ENCODE results near the gene AMPD2. TPM values are rescaled to one million over a fixed set of nuclear protein-coding genes. Genes with fewer than 3 reads are reported as not detected.

Gene AMPD2
- total RNA-seq, 1 donor: 59.4 TPM

DNA sequence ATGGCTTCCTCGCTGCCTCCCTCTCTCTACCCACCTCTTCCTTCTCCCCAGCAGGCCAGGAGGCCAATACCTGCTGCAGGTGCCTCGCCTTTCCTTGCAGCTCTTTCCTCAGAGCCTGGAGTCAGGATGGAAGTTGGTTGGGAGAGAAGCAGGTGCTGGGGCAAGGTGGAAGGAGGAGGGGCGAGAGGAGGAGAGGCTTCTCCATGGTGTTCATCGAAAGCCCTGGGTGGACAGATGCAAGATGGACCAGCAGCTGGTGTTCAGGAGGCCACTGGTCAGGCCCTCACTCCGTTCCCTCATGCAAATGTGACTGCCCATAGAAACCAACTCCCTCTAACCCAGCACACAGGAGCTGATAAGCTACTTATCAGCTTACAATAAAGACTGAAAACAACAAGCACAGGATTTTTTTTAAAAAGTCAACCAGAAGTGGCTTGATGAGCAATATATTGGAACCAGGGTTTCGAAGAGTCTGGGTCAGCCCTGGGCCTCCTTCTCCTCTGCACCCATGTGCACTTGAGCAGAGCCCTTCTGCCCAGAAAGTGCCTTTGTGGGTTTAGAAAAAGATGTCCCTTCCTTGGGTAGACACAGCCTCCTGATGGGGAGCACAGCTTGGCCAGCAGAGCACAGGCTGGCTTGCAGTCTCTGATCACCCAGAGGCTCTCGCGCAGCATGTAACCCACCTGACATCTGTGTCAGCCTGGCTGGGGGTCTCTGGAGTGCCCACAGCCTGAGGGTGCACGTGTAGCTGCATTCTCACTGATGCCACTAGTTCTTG lies 19.6 kb downstream of the AMPD2 start:
- Histone ChIP-seq H2AFZ (ENCODE audit: low read length) (no peak overlapping the region), H3K4me3 (ENCODE audit: insufficient read depth, low read length) (no peak overlapping the region), H3K27ac (ENCODE audit: low read depth, low read length) (no peak overlapping the region), H3K79me2 (ENCODE audit: insufficient read depth, low read length) (no peaks in the 10 kb centered on the region), H3K27me3 (ENCODE audit: insufficient read depth, low read length) (no peaks in the 10 kb centered on the region), H3K9me3 (ENCODE audit: low read depth, low read length) (no peaks in the 10 kb centered on the region), H4K20me1 (ENCODE audit: insufficient read depth, low read length) (no peaks in the 10 kb centered on the region), H3K4me1 (ENCODE audit: insufficient read depth, low read length) (peaks cover 16% of the 10 kb centered on the region), H3K4me2 (ENCODE audit: insufficient read depth, low read length) (no peak overlapping the region), H3K36me3 (ENCODE audit: insufficient read depth, low read length) (no peaks in the 10 kb centered on the region)
- DNase-seq (ENCODE audit: insufficient read length, low spot score, missing footprints): no peak
- TF ChIP-seq, protein P1, sequence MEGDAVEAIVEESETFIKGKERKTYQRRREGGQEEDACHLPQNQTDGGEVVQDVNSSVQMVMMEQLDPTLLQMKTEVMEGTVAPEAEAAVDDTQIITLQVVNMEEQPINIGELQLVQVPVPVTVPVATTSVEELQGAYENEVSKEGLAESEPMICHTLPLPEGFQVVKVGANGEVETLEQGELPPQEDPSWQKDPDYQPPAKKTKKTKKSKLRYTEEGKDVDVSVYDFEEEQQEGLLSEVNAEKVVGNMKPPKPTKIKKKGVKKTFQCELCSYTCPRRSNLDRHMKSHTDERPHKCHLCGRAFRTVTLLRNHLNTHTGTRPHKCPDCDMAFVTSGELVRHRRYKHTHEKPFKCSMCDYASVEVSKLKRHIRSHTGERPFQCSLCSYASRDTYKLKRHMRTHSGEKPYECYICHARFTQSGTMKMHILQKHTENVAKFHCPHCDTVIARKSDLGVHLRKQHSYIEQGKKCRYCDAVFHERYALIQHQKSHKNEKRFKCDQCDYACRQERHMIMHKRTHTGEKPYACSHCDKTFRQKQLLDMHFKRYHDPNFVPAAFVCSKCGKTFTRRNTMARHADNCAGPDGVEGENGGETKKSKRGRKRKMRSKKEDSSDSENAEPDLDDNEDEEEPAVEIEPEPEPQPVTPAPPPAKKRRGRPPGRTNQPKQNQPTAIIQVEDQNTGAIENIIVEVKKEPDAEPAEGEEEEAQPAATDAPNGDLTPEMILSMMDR (IDR thresholded peaks at IDR 0.05; ENCODE audit: extremely low read depth, low read depth, low read length): no peak

DNA sequence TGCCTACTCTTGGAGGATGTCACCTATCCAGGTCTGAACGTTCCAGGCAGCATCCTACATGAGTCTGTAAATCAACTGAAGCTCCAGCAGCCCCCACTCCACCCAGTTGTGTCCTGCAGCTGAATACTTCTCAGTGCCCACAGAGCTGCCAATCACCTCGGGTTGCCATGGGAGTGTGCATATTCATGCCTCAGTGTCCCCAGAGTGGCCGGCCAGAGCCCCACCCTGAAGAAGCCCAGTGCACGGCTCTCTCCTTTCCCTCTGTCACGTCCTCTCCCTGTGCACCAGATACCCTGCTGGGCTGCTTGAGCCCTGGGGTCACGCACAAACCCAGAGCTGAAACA lies 20.2 kb downstream of the AMPD2 start:
- Histone ChIP-seq H4K20me1 (ENCODE audit: insufficient read depth, low read length) (no peaks in the 10 kb centered on the region), H3K79me2 (ENCODE audit: insufficient read depth, low read length) (no peaks in the 10 kb centered on the region), H2AFZ (ENCODE audit: low read length) (no peak overlapping the region), H3K4me2 (ENCODE audit: insufficient read depth, low read length) (no peak overlapping the region), H3K9me3 (ENCODE audit: low read depth, low read length) (no peaks in the 10 kb centered on the region), H3K36me3 (ENCODE audit: insufficient read depth, low read length) (no peaks in the 10 kb centered on the region), H3K27ac (ENCODE audit: low read depth, low read length) (no peak overlapping the region), H3K27me3 (ENCODE audit: insufficient read depth, low read length) (no peaks in the 10 kb centered on the region), H3K4me1 (ENCODE audit: insufficient read depth, low read length) (peaks cover 16% of the 10 kb centered on the region), H3K4me3 (ENCODE audit: insufficient read depth, low read length) (no peak overlapping the region)
- TF ChIP-seq, protein P1 (IDR thresholded peaks at IDR 0.05; ENCODE audit: extremely low read depth, low read depth, low read length): no peak
- DNase-seq (ENCODE audit: insufficient read length, low spot score, missing footprints): no peak

DNA sequence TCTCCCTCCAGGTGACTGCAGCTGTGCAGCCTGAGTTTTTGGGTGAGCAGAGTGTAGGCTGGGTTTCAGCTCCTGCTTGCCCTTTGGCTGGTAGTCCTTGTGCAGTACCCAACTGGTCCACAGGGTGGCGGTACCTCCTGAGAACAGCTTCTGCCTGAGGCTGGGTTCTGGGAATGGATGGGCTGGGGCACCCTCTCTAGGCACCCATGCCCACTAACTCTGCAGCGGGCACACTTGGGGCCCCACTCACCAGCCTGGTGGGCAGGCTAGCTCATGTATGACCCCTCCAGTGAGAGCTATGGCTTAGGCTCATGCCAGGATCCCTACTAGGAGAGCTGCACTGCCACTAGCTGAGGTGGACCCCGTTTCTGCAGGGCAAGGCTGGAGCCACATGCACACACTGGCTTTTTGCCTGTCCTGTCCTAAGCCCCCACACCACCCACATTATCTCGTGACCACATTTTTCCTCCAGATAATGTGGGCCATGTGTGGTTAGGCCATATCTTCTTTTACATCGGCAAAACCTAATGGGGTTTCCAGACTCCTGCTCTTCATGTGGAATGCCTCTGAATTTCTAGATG lies 20.7 kb downstream of the AMPD2 start:
- TF ChIP-seq, protein P1 (IDR thresholded peaks at IDR 0.05; ENCODE audit: extremely low read depth, low read depth, low read length): peak; percentile 90
- Histone ChIP-seq H4K20me1 (ENCODE audit: insufficient read depth, low read length) (no peaks in the 10 kb centered on the region), H3K36me3 (ENCODE audit: insufficient read depth, low read length) (no peaks in the 10 kb centered on the region), H3K4me2 (ENCODE audit: insufficient read depth, low read length) (no peak overlapping the region), H3K79me2 (ENCODE audit: insufficient read depth, low read length) (no peaks in the 10 kb centered on the region), H3K4me3 (ENCODE audit: insufficient read depth, low read length) (no peak overlapping the region), H3K4me1 (ENCODE audit: insufficient read depth, low read length) (peaks cover 16% of the 10 kb centered on the region), H3K9me3 (ENCODE audit: low read depth, low read length) (no peaks in the 10 kb centered on the region), H3K27ac (ENCODE audit: low read depth, low read length) (no peak overlapping the region), H2AFZ (ENCODE audit: low read length) (no peak overlapping the region), H3K27me3 (ENCODE audit: insufficient read depth, low read length) (no peaks in the 10 kb centered on the region)
- peak; percentile 94 for DNase-seq (ENCODE audit: insufficient read length, low spot score, missing footprints)

DNA sequence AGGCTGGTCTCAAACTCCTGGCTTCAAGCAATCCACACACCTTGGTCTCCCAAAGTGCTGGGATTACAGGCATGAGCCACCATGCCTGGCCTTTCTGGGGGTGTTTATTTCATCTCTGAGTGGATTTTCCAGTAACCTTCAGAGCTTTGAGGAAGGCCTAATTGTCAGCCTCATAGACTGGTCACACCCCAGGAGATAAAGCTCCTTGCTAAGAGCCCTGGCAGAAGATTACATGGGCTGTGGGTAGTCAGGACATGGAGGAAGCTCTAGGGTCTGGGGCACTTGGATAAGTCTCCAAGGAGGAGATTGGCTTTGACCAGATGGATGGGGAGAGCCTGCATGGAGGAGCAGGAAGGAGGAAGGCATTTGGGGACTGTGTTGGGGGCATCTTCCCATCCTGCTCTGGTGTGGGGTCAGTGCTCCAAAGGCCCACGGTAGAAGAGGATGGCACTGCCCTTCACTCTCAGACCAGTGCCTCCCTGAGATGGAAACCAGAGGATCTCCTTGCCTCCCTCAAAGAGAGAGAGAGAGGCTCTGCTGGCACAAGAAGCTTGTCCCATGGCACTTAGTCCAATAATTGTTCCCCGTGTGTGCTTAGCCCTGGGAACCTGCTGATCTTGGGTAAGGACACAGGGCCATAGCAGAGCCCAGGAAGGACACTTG lies 21.6 kb downstream of the AMPD2 start:
- Histone ChIP-seq H2AFZ (ENCODE audit: low read length) (no peak overlapping the region), H3K27me3 (ENCODE audit: insufficient read depth, low read length) (no peaks in the 10 kb centered on the region), H3K4me3 (ENCODE audit: insufficient read depth, low read length) (no peak overlapping the region), H3K79me2 (ENCODE audit: insufficient read depth, low read length) (no peaks in the 10 kb centered on the region), H3K27ac (ENCODE audit: low read depth, low read length) (no peak overlapping the region), H3K4me2 (ENCODE audit: insufficient read depth, low read length) (no peak overlapping the region), H4K20me1 (ENCODE audit: insufficient read depth, low read length) (no peaks in the 10 kb centered on the region), H3K4me1 (ENCODE audit: insufficient read depth, low read length) (peaks cover 11% of the 10 kb centered on the region), H3K36me3 (ENCODE audit: insufficient read depth, low read length) (no peaks in the 10 kb centered on the region), H3K9me3 (ENCODE audit: low read depth, low read length) (no peaks in the 10 kb centered on the region)
- no peak for DNase-seq (ENCODE audit: insufficient read length, low spot score, missing footprints)
- TF ChIP-seq, protein P1 (IDR thresholded peaks at IDR 0.05; ENCODE audit: extremely low read depth, low read depth, low read length): no peak
